Suppressor macrophage treated with lipopolysaccharide for 4 hours (primary cell): Measurements from ENCODE around the gene POLR2L.

Experiments used
- DNase-seq: peaks from one replicate; pipeline ENCODE4 v3.0.0-alpha.2; 2020

The POLR2L gene

GRCh38 chr11:792535-792821, 49.9 kb downstream of the POLR2L start:
- DNase-seq: no peak

GRCh38 chr11:791658-792534, 50.4 kb downstream of the POLR2L start:
- DNase-seq: no peak

GRCh38 chr11:790721-791564, 51.4 kb downstream of the POLR2L start:
- no peak for DNase-seq

- DNase-seq: peak; percentile 35
Observed at GRCh38 chr11:789943-790342, 52.4 kb downstream of the POLR2L start, which contains the start of gene CEND1. Gene CEND1 (minus strand): TSS chr11:790090. CDS start chr11:788576, 1,514 bp downstream.
